Breast epithelium (tissue), 4 donors: ENCODE data around the gene SLC43A1. TPM values are rescaled to one million over a fixed set of nuclear protein-coding genes. Genes with fewer than 3 reads are reported as not detected.

Experiments used
- DNase-seq, 2 donors: peaks; one replicate each; pipeline ENCODE4 v3.0.0-alpha.2; 2019; ENCODE audit warnings: low spot score in 2 of 2
- H3K27ac ChIP-seq, 2 donors: fragments of 200-600 bp; sonication (generic) in 1 of 2; one replicate each; pipeline ENCODE4 v1.5.1; 2016 to 2019; ENCODE audit warnings: mild to moderate bottlenecking in 1 of 2
- H3K27me3 ChIP-seq, 2 donors: fragments of 200-600 bp; sonication (generic) in 1 of 2; one replicate each; pipeline versions ENCODE4 v1.5.1 to v1.6.0; 2017 to 2019; ENCODE audit warnings: control low read depth in 1 of 2, mild to moderate bottlenecking in 1 of 2
- H3K36me3 ChIP-seq: fragments of 200-600 bp; one replicate; pipeline ENCODE4 v1.5.1; 2019
- H3K4me1 ChIP-seq, 2 donors: fragments of 200-600 bp; sonication (generic); one replicate each; pipeline ENCODE4 v1.5.1; 2016 to 2019; ENCODE audit warnings: control low read depth in 1 of 2
- H3K4me3 ChIP-seq, 3 donors: fragments of 200-600 bp; sonication (generic); 1 replicate in 2 of 3; 2 replicates in 1 of 3; pipeline ENCODE4 v1.5.1; 2016 to 2019; ENCODE audit warnings: mild to moderate bottlenecking in 3 of 3, moderate library complexity in 2 of 3
- H3K9me3 ChIP-seq, 2 donors: fragments of 200-600 bp; sonication (generic) in 1 of 2; one replicate each; pipeline ENCODE4 v1.5.1; 2016 to 2019; ENCODE audit warnings: control low read depth in 1 of 2
- CTCF ChIP-seq, 3 donors: fragments of 450-650 bp; IDR thresholded peaks; one replicate each; pipeline ENCODE4 v1.5.1; 2016 to 2017; ENCODE audit warnings: antibody characterized with exemption in 3 of 3, mild to moderate bottlenecking in 3 of 3, moderate library complexity in 3 of 3
- POLR2A ChIP-seq: fragments of 450-650 bp; IDR thresholded peaks from one replicate; pipeline ENCODE4 v1.6.1; 2016; ENCODE audit warnings: antibody characterized with exemption, mild to moderate bottlenecking, moderate library complexity
- POLR2AphosphoS5 ChIP-seq, 3 donors: sonication (generic); formaldehyde crosslinking; IDR thresholded peaks; one replicate each; pipeline ENCODE4 v1.6.1; 2017; ENCODE audit warnings: antibody characterized with exemption in 3 of 3
- intact Hi-C: fragments of 100-400 bp; cut with DNase I; formaldehyde crosslinking; loops from one replicate; pipeline ENCODE4 v1.15.1; 2023; ENCODE audit warnings: low total_unique reads
- total RNA-seq, 3 donors: library from RNA; depleted of rRNA; stranded (reverse); fragments of >200 nt; gene quantifications; one replicate each; pipeline ENCODE4 v1.1.0, GENCODE V29; 2016

Gene SLC43A1
- total RNA-seq, 3 donors from 2014 or later = 12.0 to 23.4 (median 13.4) TPM

GRCh38 chr11:57469268-57469667 is 46.2 kb downstream of the SLC43A1 start:
- no peak for TF ChIP-seq POLR2A
- TF ChIP-seq CTCF (IDR thresholded peaks at IDR 0.05) = no peak
- no peak for TF ChIP-seq POLR2AphosphoS5 (IDR thresholded peaks at IDR 0.05)
- Histone ChIP-seq H3K36me3 (no peaks in the 10 kb centered on the region), H3K4me3 (no peak overlapping the region), H3K27me3 (no peaks in the 10 kb centered on the region), H3K27ac (no peak overlapping the region), H3K9me3 (no peaks in the 10 kb centered on the region), H3K4me1 (no peaks in the 10 kb centered on the region)
- intact Hi-C loops = no loop called here
- no peak for DNase-seq

GRCh38 chr11:57468276-57468675 is 47.2 kb downstream of the SLC43A1 start:
- Histone ChIP-seq H3K27ac (no peak overlapping the region), H3K27me3 (no peaks in the 10 kb centered on the region), H3K9me3 (no peaks in the 10 kb centered on the region), H3K36me3 (no peaks in the 10 kb centered on the region), H3K4me3 (no peak overlapping the region), H3K4me1 (no peaks in the 10 kb centered on the region)
- no peak for TF ChIP-seq CTCF (IDR thresholded peaks at IDR 0.05)
- TF ChIP-seq POLR2AphosphoS5 (IDR thresholded peaks at IDR 0.05) = no peak
- no peak for TF ChIP-seq POLR2A
- DNase-seq = no peak
- intact Hi-C loops = no loop called here

GRCh38 chr11:57467508-57468157 is 47.9 kb downstream of the SLC43A1 start:
- no peaks in the 10 kb centered on the region for H3K27me3 ChIP-seq
- no peak for TF ChIP-seq POLR2A
- TF ChIP-seq CTCF (IDR thresholded peaks at IDR 0.05) = no peak
- H3K9me3 ChIP-seq = no peaks in the 10 kb centered on the region
- H3K27ac ChIP-seq = no peak overlapping the region
- intact Hi-C loops = no loop called here
- H3K36me3 ChIP-seq = no peaks in the 10 kb centered on the region
- H3K4me1 ChIP-seq = no peaks in the 10 kb centered on the region
- no peak overlapping the region for H3K4me3 ChIP-seq
- DNase-seq = no peak

- DNase-seq = no peak
- H3K27me3 ChIP-seq = no peaks in the 10 kb centered on the region
- H3K9me3 ChIP-seq = no peaks in the 10 kb centered on the region
- H3K36me3 ChIP-seq = no peaks in the 10 kb centered on the region
- no peaks in the 10 kb centered on the region for H3K4me1 ChIP-seq
- H3K4me3 ChIP-seq = no peak overlapping the region
- TF ChIP-seq CTCF (IDR thresholded peaks at IDR 0.05) = no peak
- TF ChIP-seq POLR2A = no peak
- no peak for TF ChIP-seq POLR2AphosphoS5 (IDR thresholded peaks at IDR 0.05)
- intact Hi-C loops = no loop called here
- no peak overlapping the region for H3K27ac ChIP-seq
Measured at GRCh38 chr11:57466680-57467079, 48.8 kb downstream of the SLC43A1 start.

- TF ChIP-seq POLR2AphosphoS5 (IDR thresholded peaks at IDR 0.05) = no peak
- no peak for TF ChIP-seq POLR2A
- TF ChIP-seq CTCF (IDR thresholded peaks at IDR 0.05) = no peak
- DNase-seq = no peak
Measured at GRCh38 chr11:57464539-57465181, 50.8 kb downstream of the SLC43A1 start.

More at GRCh38 chr11:57464539-57465181, 50.8 kb downstream of the SLC43A1 start:
- H3K27me3 ChIP-seq = peaks cover 0 to 2% of the 10 kb centered on the region in 2 donors
- H3K9me3 ChIP-seq = no peaks in the 10 kb centered on the region
- H3K4me1 ChIP-seq = peaks cover 0 to 4% of the 10 kb centered on the region in 2 donors
- no peak overlapping the region for H3K27ac ChIP-seq
- no peaks in the 10 kb centered on the region for H3K36me3 ChIP-seq
- H3K4me3 ChIP-seq = no peak overlapping the region
- intact Hi-C loops = no loop called here
